ENCODE results near the gene KCNJ6.
"Not testable (repeated sequence)": the region's sequence is repeated elsewhere in the genome, so short reads cannot be mapped to it uniquely, and the experiment has no call there.

Gene KCNJ6

DNA sequence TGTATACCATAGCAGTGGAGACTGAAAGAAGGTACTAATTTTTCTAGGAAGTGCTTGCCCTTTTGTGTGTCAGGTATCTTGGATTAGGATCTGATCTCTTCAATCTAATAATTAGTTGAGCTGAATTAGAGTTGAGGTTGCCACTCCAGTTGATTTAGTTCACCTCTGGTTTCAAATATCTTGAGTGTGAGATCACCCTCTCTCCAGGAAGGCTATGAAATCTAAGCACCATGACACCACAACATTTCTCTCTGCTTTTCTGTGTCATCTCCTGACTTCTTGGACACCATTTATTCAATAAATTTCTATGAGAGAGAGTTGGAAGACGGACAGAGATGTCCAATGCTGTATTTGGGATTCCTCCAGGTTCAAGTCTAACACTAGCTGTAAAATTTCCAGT lies 336.9 kb downstream of the KCNJ6 start:
- Histone ChIP-seq H3K4me1 (ENCODE audit: low read length) (no peaks in the 10 kb centered on the region), H3K36me3 (replicated peaks; ENCODE audit: low read depth, low read length) (no peaks in the 10 kb centered on the region), H3K9ac (ENCODE audit: low read length) (no peak overlapping the region), H2AFZ (ENCODE audit: low read depth, low read length) (no peak overlapping the region), H3K4me3 (ENCODE audit: low read length) (no peak overlapping the region), H4K20me1 (ENCODE audit: insufficient read depth, low read length) (no peaks in the 10 kb centered on the region), H3K9me3 (ENCODE audit: insufficient read depth, low read length) (no peaks in the 10 kb centered on the region), H3K4me2 (ENCODE audit: low read length) (no peak overlapping the region), H3K27ac (ENCODE audit: low read length) (no peak overlapping the region), H3K27me3 (ENCODE audit: low read depth, low read length) (no peaks in the 10 kb centered on the region), H3K79me2 (ENCODE audit: low read length) (no peaks in the 10 kb centered on the region)
- TF ChIP-seq, protein P1, sequence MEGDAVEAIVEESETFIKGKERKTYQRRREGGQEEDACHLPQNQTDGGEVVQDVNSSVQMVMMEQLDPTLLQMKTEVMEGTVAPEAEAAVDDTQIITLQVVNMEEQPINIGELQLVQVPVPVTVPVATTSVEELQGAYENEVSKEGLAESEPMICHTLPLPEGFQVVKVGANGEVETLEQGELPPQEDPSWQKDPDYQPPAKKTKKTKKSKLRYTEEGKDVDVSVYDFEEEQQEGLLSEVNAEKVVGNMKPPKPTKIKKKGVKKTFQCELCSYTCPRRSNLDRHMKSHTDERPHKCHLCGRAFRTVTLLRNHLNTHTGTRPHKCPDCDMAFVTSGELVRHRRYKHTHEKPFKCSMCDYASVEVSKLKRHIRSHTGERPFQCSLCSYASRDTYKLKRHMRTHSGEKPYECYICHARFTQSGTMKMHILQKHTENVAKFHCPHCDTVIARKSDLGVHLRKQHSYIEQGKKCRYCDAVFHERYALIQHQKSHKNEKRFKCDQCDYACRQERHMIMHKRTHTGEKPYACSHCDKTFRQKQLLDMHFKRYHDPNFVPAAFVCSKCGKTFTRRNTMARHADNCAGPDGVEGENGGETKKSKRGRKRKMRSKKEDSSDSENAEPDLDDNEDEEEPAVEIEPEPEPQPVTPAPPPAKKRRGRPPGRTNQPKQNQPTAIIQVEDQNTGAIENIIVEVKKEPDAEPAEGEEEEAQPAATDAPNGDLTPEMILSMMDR (IDR thresholded peaks at IDR 0.05; ENCODE audit: low read depth, low read length) = no peak
- TF ChIP-seq EZH2phosphoT487 (IDR thresholded peaks at IDR 0.05; ENCODE audit: low read depth) = no peak

DNA sequence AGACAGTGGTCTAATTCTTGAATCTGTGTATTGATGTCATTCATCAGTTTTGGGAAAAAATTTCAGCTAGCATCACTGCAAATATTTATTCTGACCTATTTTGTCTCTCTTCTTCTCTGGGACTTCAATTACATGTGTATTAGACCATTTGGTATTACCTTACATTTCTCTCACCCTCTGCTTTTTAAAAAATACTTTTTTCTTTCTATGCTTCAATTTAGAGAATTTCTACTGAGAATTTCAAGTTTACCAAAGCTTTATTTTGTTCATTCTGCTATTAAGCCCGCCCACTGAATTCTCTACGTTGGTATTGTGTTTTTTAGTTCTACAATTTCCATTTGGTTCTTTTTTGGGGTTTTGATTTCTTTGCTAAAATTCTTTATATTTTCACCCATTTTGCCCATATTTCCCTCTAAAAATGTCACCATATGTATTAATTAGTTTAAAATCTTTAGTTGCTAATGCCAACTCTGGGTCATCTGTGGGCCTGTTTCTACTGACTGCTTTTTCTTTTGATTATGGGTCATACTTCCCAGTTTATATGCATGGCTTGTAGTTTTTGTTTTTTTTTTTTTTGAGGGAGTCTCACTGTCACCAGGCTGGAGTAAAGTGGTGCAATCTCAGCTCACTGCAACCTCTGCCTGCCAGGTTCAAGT lies 337.7 kb downstream of the KCNJ6 start:
- no peak for TF ChIP-seq EZH2phosphoT487 (IDR thresholded peaks at IDR 0.05; ENCODE audit: low read depth)
- TF ChIP-seq, protein P1 (IDR thresholded peaks at IDR 0.05; ENCODE audit: low read depth, low read length) = no peak
- Histone ChIP-seq H3K36me3 (replicated peaks; ENCODE audit: low read depth, low read length) (no peaks in the 10 kb centered on the region), H3K4me3 (ENCODE audit: low read length) (no peak overlapping the region), H3K27me3 (ENCODE audit: low read depth, low read length) (no peaks in the 10 kb centered on the region), H2AFZ (ENCODE audit: low read depth, low read length) (no peak overlapping the region), H3K27ac (ENCODE audit: low read length) (no peak overlapping the region), H3K9ac (ENCODE audit: low read length) (no peak overlapping the region), H3K4me1 (ENCODE audit: low read length) (no peaks in the 10 kb centered on the region), H4K20me1 (ENCODE audit: insufficient read depth, low read length) (no peaks in the 10 kb centered on the region), H3K4me2 (ENCODE audit: low read length) (no peak overlapping the region), H3K9me3 (ENCODE audit: insufficient read depth, low read length) (no peaks in the 10 kb centered on the region), H3K79me2 (ENCODE audit: low read length) (no peaks in the 10 kb centered on the region)

DNA sequence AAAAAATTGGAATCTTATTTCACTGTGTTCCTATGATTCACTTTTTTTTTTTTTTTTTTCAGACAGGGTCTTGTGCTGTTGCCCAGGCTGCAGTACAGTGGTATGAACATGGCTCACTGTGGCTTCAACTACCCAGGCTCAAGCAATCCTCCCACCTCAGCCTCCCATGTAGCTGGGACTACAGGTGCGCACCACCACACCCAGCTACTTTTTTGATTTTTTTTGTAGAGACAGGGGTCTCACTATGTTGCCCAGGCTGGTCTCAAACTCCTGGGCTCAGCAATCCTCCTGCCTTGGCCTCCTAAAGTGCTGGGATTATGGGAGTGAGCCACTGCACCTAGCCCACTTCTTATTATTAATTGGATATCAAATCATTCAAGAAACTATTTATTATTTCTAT lies 339.3 kb downstream of the KCNJ6 start:
- not testable (repeated sequence) for H3K36me3 ChIP-seq (replicated peaks; ENCODE audit: low read depth, low read length); H3K27me3 ChIP-seq (ENCODE audit: low read depth, low read length); H3K4me1 ChIP-seq (ENCODE audit: low read length); H3K9me3 ChIP-seq (ENCODE audit: insufficient read depth, low read length); H4K20me1 ChIP-seq (ENCODE audit: insufficient read depth, low read length); H3K79me2 ChIP-seq (ENCODE audit: low read length); H2AFZ ChIP-seq (ENCODE audit: low read depth, low read length); H3K9ac ChIP-seq (ENCODE audit: low read length); H3K4me2 ChIP-seq (ENCODE audit: low read length); H3K4me3 ChIP-seq (ENCODE audit: low read length); H3K27ac ChIP-seq (ENCODE audit: low read length)

DNA sequence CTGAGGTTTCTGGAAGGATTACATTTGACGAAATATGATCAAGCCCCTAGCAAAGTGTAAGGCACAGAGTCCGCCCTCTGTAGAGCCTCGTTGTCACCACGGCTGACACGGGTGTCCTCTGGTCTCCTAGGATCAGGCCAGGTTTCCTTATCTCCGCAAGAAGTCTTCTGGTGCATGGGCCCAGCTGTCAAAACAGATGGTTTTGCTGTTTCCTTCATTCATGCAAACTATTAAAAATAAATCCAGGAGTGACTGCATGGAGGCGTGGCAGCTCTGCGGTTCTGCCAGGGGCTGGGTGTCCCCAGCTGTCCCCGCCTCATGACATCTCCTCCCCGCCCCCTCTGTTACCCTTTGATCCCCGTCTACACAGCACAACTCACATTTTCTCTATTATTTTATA lies 340.7 kb downstream of the KCNJ6 start:
- no peaks in the 10 kb centered on the region for H3K36me3 ChIP-seq (replicated peaks; ENCODE audit: low read depth, low read length)
- H2AFZ ChIP-seq (ENCODE audit: low read depth, low read length) = no peak overlapping the region
- no peak overlapping the region for H3K27ac ChIP-seq (ENCODE audit: low read length)
- no peak overlapping the region for H3K9ac ChIP-seq (ENCODE audit: low read length)
- peaks cover 9% of the 10 kb centered on the region for H3K27me3 ChIP-seq (ENCODE audit: low read depth, low read length)
- H4K20me1 ChIP-seq (ENCODE audit: insufficient read depth, low read length) = no peaks in the 10 kb centered on the region
- H3K4me2 ChIP-seq (ENCODE audit: low read length) = no peak overlapping the region
- no peak overlapping the region for H3K4me3 ChIP-seq (ENCODE audit: low read length)
- H3K4me1 ChIP-seq (ENCODE audit: low read length) = no peaks in the 10 kb centered on the region
- H3K79me2 ChIP-seq (ENCODE audit: low read length) = no peaks in the 10 kb centered on the region
- TF ChIP-seq EZH2phosphoT487 (IDR thresholded peaks at IDR 0.05; ENCODE audit: low read depth) = no peak
- TF ChIP-seq, protein P1 (IDR thresholded peaks at IDR 0.05; ENCODE audit: low read depth, low read length) = no peak
- H3K9me3 ChIP-seq (ENCODE audit: insufficient read depth, low read length) = no peaks in the 10 kb centered on the region
